NCI-H510A (cell line): ENCODE data around the gene SLC25A42.

Experiments used
- DNase-seq: peaks from one replicate; lab custom pipeline; 2025; lab: John Stamatoyannopoulos, UW

SLC25A42 gene

GRCh38 chr19:19050731-19051130 is 13.1 kb upstream of the SLC25A42 start:
- DNase-seq: no peak

GRCh38 chr19:19051478-19052213 is 12.1 kb upstream of the SLC25A42 start:
- DNase-seq: no peak

GRCh38 chr19:19052921-19053320 is 10.9 kb upstream of the SLC25A42 start:
- no peak for DNase-seq

- peak; percentile 36 for DNase-seq
Observed at GRCh38 chr19:19053508-19054314, 10.1 kb upstream of the SLC25A42 start.

GRCh38 chr19:19054315-19054938 is 9.4 kb upstream of the SLC25A42 start:
- no peak for DNase-seq

GRCh38 chr19:19054939-19055440 is 8.8 kb upstream of the SLC25A42 start:
- no peak for DNase-seq

GRCh38 chr19:19055701-19056100 is 8.1 kb upstream of the SLC25A42 start:
- DNase-seq: no peak

GRCh38 chr19:19056636-19057275 is 7.0 kb upstream of the SLC25A42 start:
- no peak for DNase-seq

- no peak for DNase-seq
Observed at GRCh38 chr19:19057317-19057716, 6.5 kb upstream of the SLC25A42 start.

- DNase-seq: no peak
Observed at GRCh38 chr19:19057720-19058119, 6.1 kb upstream of the SLC25A42 start.

- DNase-seq: no peak
Observed at GRCh38 chr19:19059018-19059836, 4.6 kb upstream of the SLC25A42 start.

- DNase-seq: peak; percentile 76
Observed at GRCh38 chr19:19059837-19060611, 3.8 kb upstream of the SLC25A42 start.

GRCh38 chr19:19061506-19061905 is 2.3 kb upstream of the SLC25A42 start:
- peak; percentile 75 for DNase-seq

- DNase-seq: peak; percentile 89
Observed at GRCh38 chr19:19062454-19063182, 1.2 kb upstream of the SLC25A42 start.

- DNase-seq: no peak
Observed at GRCh38 chr19:19064098-19064722, 416 bp downstream of the SLC25A42 start.

- DNase-seq: no peak
Observed at GRCh38 chr19:19064811-19065745, 1.3 kb downstream of the SLC25A42 start.

- no peak for DNase-seq
Observed at GRCh38 chr19:19067276-19068072, 3.7 kb downstream of the SLC25A42 start.
